ENCODE results near the gene CLASP2.

DNA sequence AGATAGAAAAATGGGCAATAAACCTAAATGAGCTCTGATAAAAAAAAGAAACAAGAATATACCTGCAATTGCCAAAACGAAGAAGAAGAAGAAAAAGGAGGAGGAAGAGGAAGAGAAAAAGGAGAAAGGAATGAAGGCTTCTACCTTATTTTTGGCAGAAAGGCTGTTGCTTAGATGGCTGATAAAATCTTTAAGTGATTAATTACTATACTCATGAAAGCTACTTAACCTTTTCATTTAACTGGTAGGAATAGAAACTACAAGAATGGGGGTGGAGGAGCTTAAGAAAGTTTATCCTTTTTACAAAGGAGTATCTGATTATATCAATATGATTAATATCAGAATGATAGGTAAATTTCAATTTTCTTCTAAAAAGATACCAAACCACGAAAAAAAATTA is 75.2 kb downstream of the CLASP2 start:
- TF ChIP-seq CTCF (IDR thresholded peaks at IDR 0.05; ENCODE audit: low read depth, low read length) (no peak), EZH2phosphoT487 (IDR thresholded peaks at IDR 0.05; ENCODE audit: low read depth) (no peak)
